HG02870 (cell line): ENCODE results near the gene ITIH3.
"Not testable (repeated sequence)": the region's sequence is repeated elsewhere in the genome, so short reads cannot be mapped to it uniquely, and the experiment has no call there.

ENCODE experiments used
- ATAC-seq: cut with Tn5 transposase; IDR thresholded peaks from one replicate; pipeline ENCODE4 v1.9.1; 2021; ENCODE audit warnings: mild to moderate bottlenecking, moderate library complexity; ENCODE audit not compliant: unreplicated experiment

The ITIH3 gene, protein sequence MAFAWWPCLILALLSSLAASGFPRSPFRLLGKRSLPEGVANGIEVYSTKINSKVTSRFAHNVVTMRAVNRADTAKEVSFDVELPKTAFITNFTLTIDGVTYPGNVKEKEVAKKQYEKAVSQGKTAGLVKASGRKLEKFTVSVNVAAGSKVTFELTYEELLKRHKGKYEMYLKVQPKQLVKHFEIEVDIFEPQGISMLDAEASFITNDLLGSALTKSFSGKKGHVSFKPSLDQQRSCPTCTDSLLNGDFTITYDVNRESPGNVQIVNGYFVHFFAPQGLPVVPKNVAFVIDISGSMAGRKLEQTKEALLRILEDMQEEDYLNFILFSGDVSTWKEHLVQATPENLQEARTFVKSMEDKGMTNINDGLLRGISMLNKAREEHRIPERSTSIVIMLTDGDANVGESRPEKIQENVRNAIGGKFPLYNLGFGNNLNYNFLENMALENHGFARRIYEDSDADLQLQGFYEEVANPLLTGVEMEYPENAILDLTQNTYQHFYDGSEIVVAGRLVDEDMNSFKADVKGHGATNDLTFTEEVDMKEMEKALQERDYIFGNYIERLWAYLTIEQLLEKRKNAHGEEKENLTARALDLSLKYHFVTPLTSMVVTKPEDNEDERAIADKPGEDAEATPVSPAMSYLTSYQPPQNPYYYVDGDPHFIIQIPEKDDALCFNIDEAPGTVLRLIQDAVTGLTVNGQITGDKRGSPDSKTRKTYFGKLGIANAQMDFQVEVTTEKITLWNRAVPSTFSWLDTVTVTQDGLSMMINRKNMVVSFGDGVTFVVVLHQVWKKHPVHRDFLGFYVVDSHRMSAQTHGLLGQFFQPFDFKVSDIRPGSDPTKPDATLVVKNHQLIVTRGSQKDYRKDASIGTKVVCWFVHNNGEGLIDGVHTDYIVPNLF

DNA sequence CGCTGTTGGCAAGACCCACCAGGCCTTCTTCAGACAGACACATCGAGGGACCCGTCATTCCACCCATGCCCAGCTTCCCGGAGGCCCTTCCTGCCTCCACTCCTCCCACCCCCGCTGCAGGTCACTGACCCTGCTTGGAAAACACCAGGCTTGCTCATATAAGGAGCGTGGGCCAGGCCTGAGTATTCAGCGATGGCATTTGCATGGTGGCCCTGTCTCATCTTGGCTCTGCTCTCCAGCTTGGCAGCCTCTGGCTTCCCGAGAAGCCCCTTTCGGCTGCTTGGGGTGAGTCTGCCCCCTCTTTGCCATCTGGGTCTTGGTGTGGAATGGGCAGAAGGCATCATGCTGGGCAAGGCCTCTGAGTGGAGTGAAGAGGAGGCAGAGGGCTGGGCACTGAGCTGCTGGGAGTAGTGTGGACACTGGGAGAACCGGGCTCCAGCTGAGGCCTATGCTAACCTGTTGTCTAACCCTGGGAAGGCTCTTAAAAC is at the start of gene ITIH3:
Gene ITIH3 (plus strand): TSS at position 185 of the 488 bp plus-strand sequence. CDS start 8 bp downstream, at position 193.
- no peak for ATAC-seq

DNA sequence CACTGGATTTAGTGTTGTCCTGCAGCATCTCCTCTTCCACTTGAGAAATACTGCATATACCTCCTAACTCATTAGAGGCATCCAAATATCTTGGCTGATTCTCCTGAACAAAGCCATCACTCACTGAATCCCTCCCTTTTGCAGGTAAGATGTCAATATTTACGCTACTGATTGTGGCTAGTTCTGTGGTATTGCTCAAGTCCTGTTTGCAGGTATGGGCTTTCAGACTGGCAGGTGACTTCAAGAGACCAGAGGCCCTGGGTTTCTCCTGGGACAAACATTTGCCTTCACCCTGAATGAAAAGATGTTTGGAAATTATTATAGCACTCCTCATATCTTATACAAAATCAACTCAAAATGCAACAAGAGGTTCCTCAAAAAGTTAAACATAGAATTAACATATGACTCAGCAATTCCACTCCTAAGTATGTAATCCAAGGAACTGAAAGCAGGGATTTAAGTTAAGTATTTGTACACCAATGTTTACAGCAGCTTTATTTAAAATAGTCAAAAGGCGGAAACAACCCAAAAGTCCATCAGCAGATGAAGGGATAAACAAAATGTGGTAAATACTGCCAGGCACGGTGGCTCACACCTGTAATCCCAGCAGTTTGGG is 42.4 kb upstream of the ITIH3 start:
- no peak for ATAC-seq

DNA sequence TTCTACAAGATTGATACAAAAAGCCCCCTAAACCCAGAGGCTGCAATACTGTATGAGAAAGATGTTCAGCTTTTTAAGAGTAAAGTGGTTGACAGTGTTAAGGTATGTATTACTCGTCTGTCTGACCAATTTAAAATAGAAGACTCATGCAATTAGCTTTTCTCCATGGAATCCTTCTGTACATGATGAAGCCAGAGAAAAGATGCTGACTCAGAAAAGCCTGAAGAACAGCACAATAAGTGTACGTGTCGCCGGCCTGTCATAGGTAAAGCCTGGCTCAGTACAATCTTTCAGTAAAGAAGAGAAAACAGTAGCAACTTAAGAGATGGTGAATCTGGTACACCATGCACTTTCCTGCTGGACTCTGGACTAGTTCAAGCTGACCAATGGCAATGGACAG is 40.2 kb upstream of the ITIH3 start:
- no peak for ATAC-seq

DNA sequence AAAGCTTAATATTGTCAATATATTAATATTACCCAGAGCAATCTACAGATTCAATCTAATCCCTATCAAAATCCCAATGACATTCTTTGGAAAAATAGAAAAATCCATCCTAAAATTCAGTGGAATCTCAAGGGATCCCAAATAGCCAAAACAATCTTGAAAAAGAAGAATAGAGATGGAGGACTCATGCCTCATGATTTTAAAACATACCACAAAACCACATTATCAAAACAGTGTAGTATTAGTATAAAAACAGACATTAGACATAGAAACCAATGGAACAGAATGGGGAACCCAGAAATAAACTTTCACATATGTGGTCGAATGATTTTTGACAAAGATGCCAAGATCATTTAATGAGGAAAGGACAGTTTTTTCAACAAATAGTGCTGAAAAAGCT is 38.5 kb upstream of the ITIH3 start:
- ATAC-seq: no peak

DNA sequence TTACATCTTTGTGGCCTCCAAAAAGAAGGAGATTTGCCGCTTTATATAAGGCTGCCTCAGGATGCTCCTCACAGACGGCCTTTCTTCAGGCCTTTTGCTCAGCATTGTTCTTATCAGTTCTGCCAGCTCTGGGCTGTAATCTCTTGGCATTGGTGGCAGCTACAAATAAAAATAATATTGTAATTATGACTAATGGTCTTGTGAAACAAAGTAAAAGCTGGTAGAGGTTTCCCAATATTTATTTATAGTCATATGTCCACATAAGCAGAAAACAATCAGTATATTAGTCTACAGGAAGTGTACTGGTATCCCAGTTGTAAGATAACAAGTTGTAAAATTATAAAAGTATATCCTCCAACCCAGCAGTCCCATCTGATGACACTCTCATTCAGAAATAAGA is 31.1 kb upstream of the ITIH3 start:
- no peak for ATAC-seq

DNA sequence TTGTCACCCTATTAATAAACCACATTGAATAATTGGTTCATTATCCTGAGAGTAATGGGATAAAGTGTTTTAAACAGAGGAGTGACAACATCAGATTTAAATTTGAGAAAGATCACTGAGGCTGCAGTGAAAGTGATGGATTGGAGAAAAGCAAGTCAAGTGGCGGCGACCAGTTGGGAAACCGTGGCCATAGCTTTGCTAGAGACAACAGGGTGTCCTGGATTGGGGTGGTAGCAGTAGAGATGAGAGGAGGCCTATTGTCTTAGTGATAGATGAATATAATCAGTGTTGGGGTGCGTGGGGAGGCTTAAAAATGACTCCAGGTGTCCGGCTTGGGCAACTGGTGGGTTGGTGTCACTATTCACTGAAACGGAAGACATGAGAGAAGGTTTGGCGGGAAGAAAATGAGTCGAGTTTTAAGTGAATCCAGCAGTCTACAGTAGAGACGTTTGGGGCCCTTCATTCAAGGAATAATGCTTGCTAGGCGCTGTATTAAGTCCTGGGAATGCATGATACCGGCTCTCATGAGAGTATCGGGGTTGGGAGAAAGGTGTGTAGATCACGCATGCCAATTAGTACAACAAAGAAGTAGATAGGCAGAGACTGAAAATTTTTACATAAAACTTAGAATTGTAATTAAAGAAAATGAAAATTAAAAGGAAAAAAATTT is 24.7 kb upstream of the ITIH3 start:
- ATAC-seq: no peak

DNA sequence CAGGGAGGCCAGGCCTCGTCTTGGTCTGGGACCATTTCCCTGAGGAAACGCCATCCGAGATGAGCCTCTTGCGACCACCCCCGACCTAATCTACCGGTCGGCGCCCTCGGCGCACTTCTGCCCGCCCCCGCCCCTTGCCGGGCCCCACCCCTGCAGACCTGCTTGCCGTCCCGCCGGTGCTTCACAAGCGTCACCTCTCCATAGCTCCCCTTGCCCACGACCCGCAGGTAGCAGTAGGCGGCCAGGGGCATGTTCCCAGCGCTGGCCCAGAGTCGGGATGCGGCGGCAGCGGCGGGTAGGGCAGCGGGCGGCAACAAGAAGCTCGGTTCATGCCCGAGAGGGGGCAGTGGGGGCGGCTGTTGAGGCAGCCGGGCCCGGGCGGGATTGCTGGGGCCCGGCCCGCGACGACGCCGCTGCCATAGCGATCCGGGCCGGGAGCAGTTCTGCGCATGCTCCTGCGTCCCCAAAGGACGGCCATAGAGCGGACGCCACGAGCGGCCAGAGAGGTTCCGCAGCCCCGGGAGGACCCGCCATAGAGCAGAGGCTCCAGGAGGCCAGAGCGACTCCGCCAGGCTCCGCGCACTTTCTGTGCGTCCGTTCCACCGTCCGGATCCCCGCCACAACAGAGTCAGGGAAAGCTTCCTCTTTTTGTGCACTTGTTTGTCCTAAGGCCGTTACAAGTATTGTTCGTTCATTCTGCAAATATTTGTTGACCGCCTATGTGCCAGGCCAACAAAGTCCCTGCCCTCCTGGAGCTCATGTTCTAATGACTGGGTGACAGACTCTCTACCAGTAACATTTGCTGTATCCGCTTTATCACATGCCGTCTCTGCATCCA is 23.9 kb upstream of the ITIH3 start, which contains the start of gene NEK4:
Gene NEK4 (minus strand): TSS at position 445 of the 838 bp plus-strand sequence. CDS start 194 bp downstream, at position 251.
- peak; percentile 90 for ATAC-seq

DNA sequence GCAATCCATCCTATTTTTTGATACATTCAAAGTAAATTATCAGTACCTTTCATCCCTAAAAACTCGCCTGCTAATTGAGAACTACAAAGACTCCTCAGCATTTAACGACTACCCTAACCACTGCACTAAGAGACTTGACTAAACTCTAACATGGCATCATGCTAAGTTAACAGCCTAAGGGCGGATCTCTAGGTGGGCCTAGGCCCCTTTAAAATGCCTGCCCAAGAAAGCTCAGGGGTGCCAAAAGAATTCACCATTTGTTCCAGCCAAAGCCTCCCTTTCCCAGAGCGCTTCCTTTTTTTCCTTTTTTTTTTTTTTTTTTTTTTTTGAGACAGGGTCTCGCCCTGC is 23.3 kb upstream of the ITIH3 start:
- no peak for ATAC-seq

DNA sequence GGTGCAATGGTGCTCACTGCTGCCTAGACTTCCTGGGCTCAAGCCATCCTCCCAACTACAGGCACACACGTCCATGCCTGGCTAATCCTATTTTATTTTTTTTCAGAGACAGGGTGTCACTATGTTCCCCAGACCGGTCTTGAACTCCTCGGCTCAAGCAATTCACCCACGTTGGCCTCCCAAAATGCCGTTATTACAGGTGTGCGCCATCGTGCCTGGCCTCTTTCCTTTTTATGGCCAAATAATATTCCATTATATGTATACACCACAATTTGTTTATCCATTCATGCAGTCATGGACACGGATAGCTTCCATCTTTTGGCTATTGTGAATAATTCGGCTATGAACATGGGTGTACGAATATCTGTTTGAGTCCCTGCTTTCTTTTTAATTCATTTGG is 22.9 kb upstream of the ITIH3 start:
- ATAC-seq: no peak

DNA sequence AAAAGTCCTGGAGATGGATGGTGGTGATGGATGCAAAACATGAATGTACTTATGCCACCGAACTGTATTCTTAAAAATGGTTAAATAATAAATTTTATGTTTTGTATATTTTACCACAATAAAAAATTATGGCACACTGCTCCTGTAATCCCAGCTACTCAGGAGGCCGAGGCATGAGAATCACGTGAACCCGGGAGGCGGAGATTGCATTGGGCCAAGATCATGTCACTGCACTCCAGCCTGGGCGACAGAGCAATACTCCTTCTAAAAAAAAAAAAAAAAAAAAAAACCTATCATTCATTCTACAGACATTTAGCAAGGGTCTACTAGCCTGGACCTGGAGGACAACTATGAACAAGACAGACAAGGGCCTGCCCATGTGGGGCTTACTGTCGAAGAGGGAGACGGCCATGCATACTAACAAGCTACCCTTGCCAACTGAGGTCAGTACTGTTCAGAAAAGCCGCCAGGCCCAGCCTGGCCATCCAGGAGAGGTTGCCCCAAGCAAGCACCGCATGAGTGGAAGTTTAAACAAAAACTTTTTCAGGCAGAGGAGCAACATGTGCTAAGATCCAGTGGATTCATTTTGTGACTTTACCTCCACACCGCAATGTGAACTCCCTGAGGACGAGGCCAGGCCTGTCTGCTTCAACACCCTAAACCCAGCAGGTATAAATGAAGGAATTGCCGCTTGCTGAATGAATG is 21.1 kb upstream of the ITIH3 start:
- ATAC-seq: no peak

DNA sequence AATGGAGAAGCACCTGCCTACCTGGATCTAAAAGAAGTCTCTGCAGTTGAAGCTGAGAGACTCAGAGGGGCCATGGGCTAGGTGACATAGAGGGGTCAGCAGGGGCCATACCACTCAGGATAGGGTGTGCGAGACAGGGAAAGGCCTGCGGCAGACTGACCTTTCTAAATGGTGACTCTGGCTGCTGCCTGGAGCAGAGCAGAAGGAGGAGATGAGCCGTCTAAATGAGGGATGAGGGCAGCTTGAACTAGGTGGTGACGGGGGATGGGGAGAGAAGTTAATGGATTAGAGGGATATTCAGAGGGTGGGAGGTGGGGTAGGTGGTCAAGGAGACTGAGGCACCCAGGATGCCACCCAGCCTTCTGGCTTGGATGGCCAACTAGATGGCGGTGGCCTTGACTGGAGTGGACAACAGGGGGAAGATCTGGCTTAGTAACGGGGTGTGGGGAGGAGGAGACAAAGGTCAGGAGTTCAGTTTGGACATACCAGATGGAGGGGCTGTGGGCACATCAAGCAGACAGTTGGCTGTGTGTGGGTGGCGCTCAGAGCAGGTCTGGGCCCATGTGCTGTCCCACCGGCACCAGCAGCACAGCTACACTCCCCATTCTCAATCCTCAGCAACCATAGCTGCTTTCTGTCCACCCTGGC is 20.4 kb upstream of the ITIH3 start:
- ATAC-seq: no peak

DNA sequence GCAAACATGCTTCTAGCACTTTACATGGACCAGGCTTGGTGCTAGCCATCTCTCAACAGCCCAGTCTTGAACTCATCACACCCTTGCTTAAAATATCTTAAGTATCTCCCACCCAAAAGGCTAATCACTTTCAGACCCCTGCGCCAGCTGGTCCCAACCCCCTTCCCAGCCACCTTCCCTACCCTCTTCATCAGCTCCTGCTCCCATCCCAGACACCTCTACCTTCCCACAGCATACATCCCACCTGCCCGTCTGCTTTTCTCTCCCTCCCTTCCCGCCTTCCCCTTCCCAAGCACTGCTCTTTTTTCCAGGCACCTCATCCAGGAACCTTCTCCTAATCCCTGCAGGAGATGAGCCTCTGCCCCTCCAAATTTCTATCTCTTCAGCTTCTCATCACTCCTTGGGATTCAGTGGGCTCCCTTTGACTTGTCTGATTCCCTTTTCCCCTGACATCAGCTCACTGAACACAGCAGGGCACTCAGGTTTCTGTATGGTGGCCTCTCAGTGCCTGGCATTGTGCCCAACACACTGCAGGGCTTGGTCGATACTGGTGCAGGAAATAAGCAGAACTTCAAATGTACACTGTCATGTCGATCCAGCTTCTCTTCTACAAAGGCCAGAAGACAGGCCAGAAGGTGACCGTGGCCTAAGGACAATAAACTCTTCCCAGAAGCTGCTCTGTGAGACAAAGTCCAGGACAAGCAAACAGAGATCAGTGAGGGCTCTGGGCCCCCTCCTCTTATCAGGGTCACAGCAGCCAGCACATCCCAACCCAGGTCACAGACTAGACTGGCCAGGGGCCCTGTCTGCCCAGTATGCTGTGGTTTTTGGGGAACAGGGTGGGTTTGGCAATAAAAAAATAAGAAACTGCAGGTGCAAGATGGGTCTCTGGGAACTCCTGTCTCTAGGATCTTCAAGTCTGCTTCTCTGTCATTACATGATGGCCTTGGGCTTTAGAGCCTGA is 19.4 kb upstream of the ITIH3 start:
- no peak for ATAC-seq

DNA sequence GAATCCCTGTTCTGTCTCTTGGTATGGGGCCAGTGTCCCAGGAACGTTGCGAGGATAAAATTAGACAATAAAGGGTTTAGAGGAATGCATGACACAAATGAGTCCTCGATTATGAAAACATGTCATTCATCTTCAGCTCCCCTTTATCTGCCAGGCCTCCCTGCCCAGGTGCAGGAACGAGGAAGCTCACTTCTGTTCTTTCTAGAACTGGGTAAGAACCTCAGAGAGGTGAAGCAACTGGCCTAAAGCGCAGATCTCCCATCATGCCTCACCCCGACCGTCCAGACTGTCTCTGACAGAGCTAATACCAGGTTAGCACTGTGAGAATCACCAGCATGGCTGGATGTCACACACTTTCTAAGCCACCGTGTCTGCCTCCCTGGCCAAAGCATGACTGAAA is 18.7 kb upstream of the ITIH3 start:
- no peak for ATAC-seq

DNA sequence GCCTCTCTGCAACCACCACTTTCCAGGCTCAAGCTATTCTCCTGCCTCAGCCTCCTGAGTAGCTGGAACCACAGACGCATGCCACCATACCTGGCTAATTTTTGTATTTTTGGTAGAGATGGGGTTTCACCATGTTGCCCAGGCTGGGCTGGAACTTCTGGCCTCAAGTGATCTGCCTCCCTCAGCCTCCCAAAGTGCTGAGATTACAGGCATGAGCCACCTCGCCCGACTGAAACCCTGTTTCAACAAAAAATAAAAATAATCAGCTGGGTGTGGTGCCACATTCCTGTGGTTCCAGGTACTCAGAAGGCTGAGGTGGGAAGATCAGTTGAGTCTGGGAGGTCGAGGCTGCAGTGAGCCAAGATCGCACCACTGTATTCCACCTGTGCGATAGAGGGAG is 18.1 kb upstream of the ITIH3 start:
- ATAC-seq: not testable (repeated sequence)

DNA sequence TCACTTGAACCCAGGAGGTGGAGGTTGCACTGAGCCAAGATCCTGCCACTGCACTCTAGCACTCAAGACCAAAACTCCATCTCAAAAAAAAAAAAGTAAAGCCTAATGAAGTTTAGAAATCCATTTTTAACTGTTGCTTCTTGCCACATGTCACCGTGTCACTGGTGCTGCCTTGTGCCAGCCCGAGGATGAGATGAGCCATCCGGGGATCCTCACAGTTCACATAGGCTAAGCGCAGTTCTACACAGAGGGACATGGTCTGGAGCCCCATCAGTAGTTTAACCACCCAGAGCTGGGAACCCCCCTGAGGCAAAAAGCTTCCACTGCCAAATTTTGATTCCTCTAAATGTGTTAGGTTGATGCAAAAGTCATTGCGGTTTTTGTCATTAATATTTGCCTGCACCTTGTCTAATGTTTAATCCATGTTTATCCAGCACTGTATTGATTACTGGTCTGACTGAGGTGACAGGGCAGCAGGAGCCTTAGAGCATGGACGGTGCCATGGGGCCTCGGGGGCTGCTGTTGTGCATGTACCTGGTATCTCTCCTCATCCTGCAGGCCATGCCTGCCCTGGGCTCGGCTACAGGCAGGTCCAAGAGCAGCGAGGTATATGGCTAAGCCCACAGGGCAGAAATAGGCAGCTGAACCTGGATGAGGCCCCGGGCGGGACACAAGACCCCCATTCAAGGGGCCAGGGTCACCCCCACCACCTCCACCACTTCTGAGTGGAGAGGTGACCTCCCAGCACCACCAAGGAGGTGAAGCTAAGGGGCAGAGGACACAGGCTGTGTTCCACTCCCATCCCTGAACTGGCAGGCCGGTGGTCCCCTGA is 17.3 kb upstream of the ITIH3 start, which contains the start of gene ITIH1:
Gene ITIH1 (plus strand): TSS at position 473 of the 832 bp plus-strand sequence. CDS start 17 bp downstream, at position 490.
- no peak for ATAC-seq

DNA sequence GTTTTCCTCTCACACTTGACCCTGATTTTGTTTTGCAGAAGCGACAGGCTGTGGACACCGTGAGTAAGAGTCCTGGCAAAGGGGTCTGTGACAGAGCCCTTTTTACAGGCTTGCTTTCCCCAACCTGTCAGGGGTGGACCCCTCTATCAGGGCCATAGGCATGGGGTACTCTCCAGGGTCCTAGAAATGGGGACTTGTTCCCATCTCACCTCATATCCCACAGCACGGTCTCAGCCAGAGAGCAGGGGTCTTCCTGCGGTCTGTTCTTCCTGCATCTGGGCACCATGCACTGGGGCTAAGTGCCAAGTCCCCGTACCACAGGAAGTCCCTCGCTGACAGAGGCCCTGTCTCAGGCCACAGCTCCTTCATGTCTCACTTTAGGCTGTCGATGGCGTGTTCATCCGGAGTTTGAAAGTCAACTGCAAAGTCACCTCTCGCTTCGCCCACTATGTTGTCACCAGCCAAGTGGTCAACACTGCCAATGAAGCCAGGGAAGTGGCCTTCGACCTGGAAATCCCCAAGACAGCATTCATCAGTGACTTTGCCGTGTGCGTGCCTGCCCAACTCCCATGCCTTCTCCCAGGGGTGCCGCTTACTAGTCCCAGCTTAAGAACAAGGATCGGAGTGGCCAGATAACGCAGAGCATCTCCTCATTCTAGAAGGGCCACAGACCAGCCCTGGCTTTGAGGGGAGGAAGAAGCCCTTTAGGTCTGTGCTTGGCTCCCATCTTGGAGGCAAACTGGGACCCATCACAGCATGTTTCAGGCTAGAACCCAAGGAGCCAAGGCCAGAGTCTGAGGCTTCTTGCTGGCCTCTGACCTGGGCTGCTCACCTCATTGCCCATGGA is 16.4 kb upstream of the ITIH3 start:
- ATAC-seq: no peak
